SK-N-SH treated with all-trans-retinoic acid at 6 μM for 48 hours (cell line): ENCODE results near the gene FUZ.

Source experiments
- ARNTL ChIP-seq: fragments of 450-650 bp; formaldehyde crosslinking; IDR thresholded peaks from 2 replicates; pipeline ENCODE4 v1.5.0; 2020; ENCODE audit warnings: low read depth, mild to moderate bottlenecking, moderate library complexity, borderline replicate concordance
- CSRNP3 ChIP-seq: fragments of 250-450 bp; sonication (Bioruptor Pico); IDR thresholded peaks from 2 replicates; pipeline ENCODE4 v1.5.1; 2021; ENCODE audit warnings: mild to moderate bottlenecking, moderate library complexity
- PATZ1 ChIP-seq: fragments of 250-450 bp; sonication (Bioruptor Pico); IDR thresholded peaks from 2 replicates; pipeline ENCODE4 v1.8.0; 2020; ENCODE audit warnings: mild to moderate bottlenecking, moderate library complexity, borderline replicate concordance
- TCF4 ChIP-seq: fragments of 250-450 bp; sonication (Bioruptor Pico); IDR thresholded peaks from 2 replicates; pipeline ENCODE4 v1.8.0; 2021; ENCODE audit warnings: mild to moderate bottlenecking, moderate library complexity, borderline replicate concordance

- TF ChIP-seq TCF4 (CRISPR knock-in tag) (no peak), ARNTL (no peak), CSRNP3 (no peak), PATZ1 (CRISPR knock-in tag) (no peak)
These were observed 46.7 kb upstream of the FUZ start for GRCh38 chr19:49859682-49860335.
